ENCODE measurements around the gene NUPR2.
"Not testable (repeated sequence)": the region's sequence is repeated elsewhere in the genome, so short reads cannot be mapped to it uniquely, and the experiment has no call there.

Gene NUPR2

GRCh38 chr7:56097700-56098099 is 18.5 kb downstream of the NUPR2 start:
- no peak overlapping the region for H3K4me3 ChIP-seq (replicated peaks; ENCODE audit: low read depth, low read length)
- no peak for TF ChIP-seq CTCF (IDR thresholded peaks at IDR 0.05; ENCODE audit: low read length, missing control alignments)
- peak; percentile 80 for DNase-seq (ENCODE audit: low read depth)

- no peak within 1 kb of the TSS for H3K4me3 ChIP-seq (replicated peaks; ENCODE audit: low read depth, low read length)
- DNase-seq (ENCODE audit: low read depth): peak; percentile 87
- TF ChIP-seq CTCF (IDR thresholded peaks at IDR 0.05; ENCODE audit: low read length, missing control alignments): peak; percentile 69
These were observed 23.3 kb downstream of the NUPR2 start, which contains the start of gene PHKG1 for GRCh38 chr7:56092789-56093531. Gene PHKG1 (minus strand): TSS chr7:56092952. CDS start chr7:56088941, 4,011 bp downstream.

GRCh38 chr7:56092388-56092787 is 23.8 kb downstream of the NUPR2 start:
- H3K4me3 ChIP-seq (replicated peaks; ENCODE audit: low read depth, low read length); DNase-seq (ENCODE audit: low read depth): not testable (repeated sequence)

- H3K4me3 ChIP-seq (replicated peaks; ENCODE audit: low read depth, low read length): no peak overlapping the region
- TF ChIP-seq CTCF (IDR thresholded peaks at IDR 0.05; ENCODE audit: low read length, missing control alignments): no peak
- DNase-seq (ENCODE audit: low read depth): no peak
These were observed 24.6 kb downstream of the NUPR2 start for GRCh38 chr7:56091591-56091990.

GRCh38 chr7:56087445-56087844 is 28.8 kb downstream of the NUPR2 start:
- no peak for TF ChIP-seq CTCF (IDR thresholded peaks at IDR 0.05; ENCODE audit: low read length, missing control alignments)
- no peak for DNase-seq (ENCODE audit: low read depth)
- H3K4me3 ChIP-seq (replicated peaks; ENCODE audit: low read depth, low read length): no peak overlapping the region

GRCh38 chr7:56086761-56087160 is 29.5 kb downstream of the NUPR2 start:
- H3K4me3 ChIP-seq (replicated peaks; ENCODE audit: low read depth, low read length): no peak overlapping the region
- no peak for DNase-seq (ENCODE audit: low read depth)
- TF ChIP-seq CTCF (IDR thresholded peaks at IDR 0.05; ENCODE audit: low read length, missing control alignments): no peak

- TF ChIP-seq CTCF (IDR thresholded peaks at IDR 0.05; ENCODE audit: low read length, missing control alignments): no peak
- DNase-seq (ENCODE audit: low read depth): peak; percentile 7
- no peak overlapping the region for H3K4me3 ChIP-seq (replicated peaks; ENCODE audit: low read depth, low read length)
These were observed 32.9 kb downstream of the NUPR2 start for GRCh38 chr7:56083150-56083785.

Measured in fibroblast of pulmonary artery (primary cell).